Measurements from ENCODE around the gene TEKTIP1.

TEKTIP1 gene

GRCh38 chr19:3519126-3519525 is 19.8 kb upstream of the TEKTIP1 start:
- H3K9me2 ChIP-seq (replicated peaks; ENCODE audit: low read depth, low read length) = no peaks in the 10 kb centered on the region
- no peak overlapping the region for H2AFZ ChIP-seq (ENCODE audit: low read length)
- peaks cover 84% of the 10 kb centered on the region for H3K79me2 ChIP-seq (ENCODE audit: insufficient read depth, low read length)
- H3K9ac ChIP-seq (ENCODE audit: low read depth, low read length, poor library complexity, severe bottlenecking) = no peak overlapping the region
- no peaks in the 10 kb centered on the region for H3K27me3 ChIP-seq (ENCODE audit: insufficient read depth, low read length, poor library complexity, severe bottlenecking)
- peaks cover 43% of the 10 kb centered on the region; the same call in 1 of the 2 replicates for H3K36me3 ChIP-seq (ENCODE audit: insufficient read depth, low read length)
- no peaks in the 10 kb centered on the region for H3F3A ChIP-seq (ENCODE audit: low read depth)
- no peak overlapping the region for H3K4me2 ChIP-seq (ENCODE audit: low read depth, low read length, poor library complexity, severe bottlenecking)
- TF ChIP-seq EZH2phosphoT487 (IDR thresholded peaks at IDR 0.05; ENCODE audit: borderline replicate concordance) (no peak), CTCF (conservative IDR thresholded peaks at IDR 0.05; ENCODE audit: low read length) (no peak)
- H3K4me3 ChIP-seq (ENCODE audit: low read length, poor library complexity, severe bottlenecking) = no peak overlapping the region
- H3K9me3 ChIP-seq (ENCODE audit: insufficient read depth, low read depth, low read length) = no peaks in the 10 kb centered on the region
- peaks cover 49% of the 10 kb centered on the region for H4K20me1 ChIP-seq (ENCODE audit: insufficient read depth, low read length, poor library complexity, severe bottlenecking)
- H3K4me1 ChIP-seq (ENCODE audit: insufficient read depth, low read length, poor library complexity, severe bottlenecking) = no peaks in the 10 kb centered on the region

- Histone ChIP-seq H3K9ac (ENCODE audit: low read depth, low read length, poor library complexity, severe bottlenecking) (no peak overlapping the region), H4K20me1 (ENCODE audit: insufficient read depth, low read length, poor library complexity, severe bottlenecking) (peaks cover 41% of the 10 kb centered on the region), H3K79me2 (ENCODE audit: insufficient read depth, low read length) (peaks cover 71% of the 10 kb centered on the region), H3K36me3 (ENCODE audit: insufficient read depth, low read length) (peaks cover 50% of the 10 kb centered on the region; the same call in 1 of the 2 replicates), H3K9me3 (ENCODE audit: insufficient read depth, low read depth, low read length) (no peaks in the 10 kb centered on the region), H3K4me1 (ENCODE audit: insufficient read depth, low read length, poor library complexity, severe bottlenecking) (no peaks in the 10 kb centered on the region), H3K4me3 (ENCODE audit: low read length, poor library complexity, severe bottlenecking) (no peak overlapping the region), H3K9me2 (replicated peaks; ENCODE audit: low read depth, low read length) (no peaks in the 10 kb centered on the region), H3K27me3 (ENCODE audit: insufficient read depth, low read length, poor library complexity, severe bottlenecking) (no peaks in the 10 kb centered on the region), H3F3A (ENCODE audit: low read depth) (no peaks in the 10 kb centered on the region), H2AFZ (ENCODE audit: low read length) (no peak overlapping the region), H3K4me2 (ENCODE audit: low read depth, low read length, poor library complexity, severe bottlenecking) (no peak overlapping the region)
- no peak for TF ChIP-seq CTCF (conservative IDR thresholded peaks at IDR 0.05; ENCODE audit: low read length)
- TF ChIP-seq EZH2phosphoT487 (IDR thresholded peaks at IDR 0.05; ENCODE audit: borderline replicate concordance) = no peak
Observed at GRCh38 chr19:3520166-3521103, 18.5 kb upstream of the TEKTIP1 start.

GRCh38 chr19:3521104-3521445 is 17.9 kb upstream of the TEKTIP1 start:
- peaks cover 55% of the 10 kb centered on the region; the same call in 1 of the 2 replicates for H3K36me3 ChIP-seq (ENCODE audit: insufficient read depth, low read length)
- no peaks in the 10 kb centered on the region for H3F3A ChIP-seq (ENCODE audit: low read depth)
- H3K4me3 ChIP-seq (ENCODE audit: low read length, poor library complexity, severe bottlenecking) = no peak overlapping the region
- no peak overlapping the region for H3K9ac ChIP-seq (ENCODE audit: low read depth, low read length, poor library complexity, severe bottlenecking)
- TF ChIP-seq EZH2phosphoT487 (IDR thresholded peaks at IDR 0.05; ENCODE audit: borderline replicate concordance) = no peak
- no peak for TF ChIP-seq CTCF (conservative IDR thresholded peaks at IDR 0.05; ENCODE audit: low read length)
- no peaks in the 10 kb centered on the region for H3K4me1 ChIP-seq (ENCODE audit: insufficient read depth, low read length, poor library complexity, severe bottlenecking)
- no peaks in the 10 kb centered on the region for H3K9me3 ChIP-seq (ENCODE audit: insufficient read depth, low read depth, low read length)
- H2AFZ ChIP-seq (ENCODE audit: low read length) = no peak overlapping the region
- no peaks in the 10 kb centered on the region for H3K9me2 ChIP-seq (replicated peaks; ENCODE audit: low read depth, low read length)
- H3K27me3 ChIP-seq (ENCODE audit: insufficient read depth, low read length, poor library complexity, severe bottlenecking) = no peaks in the 10 kb centered on the region
- peaks cover 65% of the 10 kb centered on the region for H3K79me2 ChIP-seq (ENCODE audit: insufficient read depth, low read length)
- H4K20me1 ChIP-seq (ENCODE audit: insufficient read depth, low read length, poor library complexity, severe bottlenecking) = peaks cover 37% of the 10 kb centered on the region
- H3K4me2 ChIP-seq (ENCODE audit: low read depth, low read length, poor library complexity, severe bottlenecking) = no peak overlapping the region
